GM10266 (cell line): ENCODE data around the gene RCVRN.

Source experiments
- DNase-seq: peaks from one replicate; pipeline ENCODE4 v3.0.0; 2012; ENCODE audit errors: extremely low spot score
- TF ChIP-seq, protein P1 (sequence below): IDR thresholded peaks from 2 replicates; pipeline ENCODE4 v1.5.1; 2012; ENCODE audit warnings: mild to moderate bottlenecking, low read depth; ENCODE audit not compliant: control insufficient read depth, insufficient read depth; ENCODE audit errors: missing control alignments

RCVRN gene

GRCh38 chr17:9906616-9907015 is 1.5 kb upstream of the RCVRN start:
- no peak for DNase-seq
- TF ChIP-seq, protein P1, sequence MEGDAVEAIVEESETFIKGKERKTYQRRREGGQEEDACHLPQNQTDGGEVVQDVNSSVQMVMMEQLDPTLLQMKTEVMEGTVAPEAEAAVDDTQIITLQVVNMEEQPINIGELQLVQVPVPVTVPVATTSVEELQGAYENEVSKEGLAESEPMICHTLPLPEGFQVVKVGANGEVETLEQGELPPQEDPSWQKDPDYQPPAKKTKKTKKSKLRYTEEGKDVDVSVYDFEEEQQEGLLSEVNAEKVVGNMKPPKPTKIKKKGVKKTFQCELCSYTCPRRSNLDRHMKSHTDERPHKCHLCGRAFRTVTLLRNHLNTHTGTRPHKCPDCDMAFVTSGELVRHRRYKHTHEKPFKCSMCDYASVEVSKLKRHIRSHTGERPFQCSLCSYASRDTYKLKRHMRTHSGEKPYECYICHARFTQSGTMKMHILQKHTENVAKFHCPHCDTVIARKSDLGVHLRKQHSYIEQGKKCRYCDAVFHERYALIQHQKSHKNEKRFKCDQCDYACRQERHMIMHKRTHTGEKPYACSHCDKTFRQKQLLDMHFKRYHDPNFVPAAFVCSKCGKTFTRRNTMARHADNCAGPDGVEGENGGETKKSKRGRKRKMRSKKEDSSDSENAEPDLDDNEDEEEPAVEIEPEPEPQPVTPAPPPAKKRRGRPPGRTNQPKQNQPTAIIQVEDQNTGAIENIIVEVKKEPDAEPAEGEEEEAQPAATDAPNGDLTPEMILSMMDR: no peak

DNA sequence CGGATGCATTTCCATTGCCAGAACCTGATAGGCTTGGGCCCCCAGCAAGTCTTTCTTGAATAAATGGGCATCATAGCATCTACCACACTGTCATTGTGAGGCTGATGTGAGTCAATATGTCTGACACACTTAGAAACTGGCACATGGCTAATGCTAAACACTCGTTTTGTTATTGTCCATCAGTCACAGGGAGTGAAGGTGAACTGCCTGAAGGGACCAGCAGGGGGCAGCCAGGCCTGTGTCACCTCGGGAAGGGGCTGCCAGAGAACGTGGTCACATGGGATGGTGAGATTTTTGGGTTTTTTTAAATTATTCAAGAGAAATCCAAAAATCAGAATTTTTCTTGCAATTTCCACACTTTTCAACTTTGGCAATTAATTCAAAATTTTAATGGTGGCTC is 831 bp upstream of the RCVRN start:
- DNase-seq: peak; percentile 74
- TF ChIP-seq, protein P1: peak; percentile 59

- no peak for DNase-seq
- TF ChIP-seq, protein P1: no peak
Observed at GRCh38 chr17:9904277-9905077, 594 bp downstream of the RCVRN start.

DNA sequence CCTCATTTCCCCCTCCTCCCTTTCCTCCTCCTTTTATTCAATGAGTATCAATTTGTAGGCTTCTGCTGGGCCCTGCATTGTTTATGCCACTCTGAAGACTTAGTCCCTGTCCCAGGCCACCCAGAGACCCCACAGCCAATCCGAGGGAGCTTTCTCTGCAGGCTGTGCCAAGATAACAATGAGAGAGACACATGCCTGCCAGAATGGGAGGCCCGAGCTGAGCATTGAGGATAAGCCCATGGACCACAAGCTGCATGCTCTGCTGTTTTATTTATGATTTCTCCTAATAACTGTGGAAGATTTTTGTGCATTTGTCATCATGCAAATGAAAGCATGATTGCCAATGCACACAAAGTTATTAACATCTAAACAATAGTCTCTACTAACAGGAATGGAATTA is 3.0 kb downstream of the RCVRN start:
- TF ChIP-seq, protein P1: no peak
- DNase-seq: no peak

DNA sequence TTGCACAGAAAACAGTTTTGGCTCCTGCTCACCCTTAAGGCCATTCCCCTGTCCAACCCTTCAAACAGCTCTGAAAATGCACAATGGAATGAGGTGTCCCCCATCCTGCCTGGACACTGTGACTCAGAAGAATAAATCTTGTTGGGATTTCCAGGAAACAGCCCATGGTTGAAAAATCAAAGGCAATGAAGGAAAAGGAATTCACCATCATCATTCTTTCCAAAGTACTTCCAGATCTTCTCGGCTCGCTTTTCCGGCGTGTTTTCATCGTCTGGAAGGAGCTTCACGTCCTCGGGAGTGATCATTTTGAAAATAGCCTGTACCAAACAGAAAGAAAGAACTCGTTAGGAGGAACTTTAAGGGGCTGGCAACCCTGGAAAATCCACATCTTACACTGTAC is 4.3 kb downstream of the RCVRN start:
- TF ChIP-seq, protein P1: no peak
- DNase-seq: no peak

DNA sequence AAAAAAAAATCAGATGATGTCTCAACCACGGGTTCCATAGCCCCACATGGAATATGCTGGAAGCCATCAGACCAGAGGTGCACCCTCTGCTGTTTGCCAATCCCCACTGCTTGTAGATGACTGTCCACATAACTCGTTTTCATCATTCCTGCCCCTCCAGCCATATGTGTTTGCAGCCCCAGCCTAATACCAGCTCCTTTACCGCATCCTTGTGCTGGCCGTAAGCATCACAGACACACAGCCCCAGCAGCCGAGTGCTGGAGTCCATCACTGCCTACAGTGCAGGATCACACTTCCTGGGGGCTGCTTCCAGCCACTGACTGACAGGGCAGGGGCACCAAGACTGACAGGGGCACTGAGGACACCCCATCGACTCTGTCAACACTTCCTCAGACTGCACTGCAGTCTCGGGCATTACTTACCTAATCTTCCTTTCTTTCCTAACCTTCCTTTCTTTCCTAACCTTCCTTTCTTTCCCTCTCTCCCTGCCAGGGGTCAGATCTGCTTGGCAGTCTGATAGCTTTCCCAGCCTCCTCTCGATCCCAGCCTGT is 5.0 kb downstream of the RCVRN start:
- TF ChIP-seq, protein P1: no peak
- DNase-seq: no peak
